Myocyte (in vitro differentiated cells): ENCODE data around the gene TBC1D9B. TPM values are rescaled to one million over a fixed set of nuclear protein-coding genes. Genes with fewer than 3 reads are reported as not detected.

Experiments
- DNase-seq: peaks from one replicate; pipeline ENCODE4 v3.0.0-alpha.2; 2012; ENCODE audit warnings: low read depth
- total RNA-seq: library from RNA; depleted of rRNA; stranded (reverse); fragments of >200 nt; gene quantifications from 2 replicates; pipeline ENCODE4 v1.2.3, GENCODE V29; 2014

Gene TBC1D9B
- total RNA-seq, 1 donor from 2014 or later, result 82.2 TPM

DNA sequence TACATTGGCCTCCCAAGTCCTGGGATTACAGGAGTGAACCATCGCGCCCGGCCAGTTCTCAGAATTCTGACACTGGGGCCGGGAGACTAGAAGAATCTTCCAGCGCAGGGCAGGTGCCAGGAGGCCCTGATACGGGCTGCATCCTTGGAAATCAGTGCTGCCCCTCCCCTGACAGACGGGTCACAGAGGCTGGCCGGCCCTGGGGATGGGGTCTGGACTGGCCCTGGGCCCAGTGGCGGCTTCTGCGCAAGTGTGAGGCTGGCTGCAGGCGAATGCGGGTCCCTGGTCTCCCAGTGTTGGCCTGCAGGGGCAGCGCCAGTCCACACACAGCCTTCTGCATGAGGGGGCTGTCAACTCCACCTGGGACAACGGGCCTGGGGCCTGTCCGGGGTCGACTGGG is 831 bp upstream of the TBC1D9B start:
- DNase-seq, result no peak

GRCh38 chr5:179906795-179907555 is 722 bp downstream of the TBC1D9B start:
- peak; percentile 44 for DNase-seq

- DNase-seq, result peak; percentile 45
Measured at GRCh38 chr5:179906294-179906794, 1.4 kb downstream of the TBC1D9B start.

DNA sequence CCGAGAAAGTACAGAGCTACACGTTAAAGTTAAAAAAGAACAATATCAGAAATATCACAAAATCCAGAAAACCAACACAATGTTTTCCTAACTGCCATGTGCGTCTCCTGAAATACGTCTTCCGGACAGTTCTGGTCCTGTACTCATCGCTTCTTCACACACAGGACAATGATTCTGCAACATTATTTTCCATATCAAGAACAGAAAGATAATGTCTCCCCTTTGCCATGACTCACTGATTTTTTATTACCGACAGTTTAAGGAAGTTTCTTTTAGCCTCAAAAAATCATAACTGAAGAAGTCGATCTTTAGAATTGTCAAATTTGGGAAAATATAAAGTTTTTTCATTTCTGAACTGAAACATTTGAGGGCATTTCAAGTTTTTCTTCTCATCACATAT is 2.5 kb downstream of the TBC1D9B start:
- DNase-seq, result no peak

- DNase-seq, result no peak
Measured at GRCh38 chr5:179904463-179905160, 3.1 kb downstream of the TBC1D9B start.

GRCh38 chr5:179902763-179903158 is 4.9 kb downstream of the TBC1D9B start:
- DNase-seq, result no peak

GRCh38 chr5:179901915-179902762 is 5.6 kb downstream of the TBC1D9B start:
- DNase-seq, result no peak

DNA sequence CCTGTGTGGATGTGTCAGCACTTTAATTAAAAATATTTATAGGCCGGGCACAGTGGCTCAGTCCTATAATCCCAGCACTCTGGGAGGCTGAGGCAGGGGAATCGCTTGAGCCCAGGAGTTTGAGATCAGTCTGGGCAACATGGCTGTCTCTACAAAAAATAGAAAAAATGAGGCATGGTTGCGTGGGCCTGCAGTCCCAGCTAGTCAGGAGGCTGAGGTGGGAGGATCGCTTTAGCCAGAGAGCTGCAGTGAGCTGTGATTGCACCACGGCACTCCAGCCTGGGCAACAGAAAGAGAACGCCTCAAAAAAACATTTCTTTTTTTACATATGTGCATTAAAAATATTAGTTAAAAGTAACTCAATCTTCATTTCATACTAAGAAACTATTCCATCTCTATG is 6.2 kb downstream of the TBC1D9B start:
- DNase-seq, result no peak

DNA sequence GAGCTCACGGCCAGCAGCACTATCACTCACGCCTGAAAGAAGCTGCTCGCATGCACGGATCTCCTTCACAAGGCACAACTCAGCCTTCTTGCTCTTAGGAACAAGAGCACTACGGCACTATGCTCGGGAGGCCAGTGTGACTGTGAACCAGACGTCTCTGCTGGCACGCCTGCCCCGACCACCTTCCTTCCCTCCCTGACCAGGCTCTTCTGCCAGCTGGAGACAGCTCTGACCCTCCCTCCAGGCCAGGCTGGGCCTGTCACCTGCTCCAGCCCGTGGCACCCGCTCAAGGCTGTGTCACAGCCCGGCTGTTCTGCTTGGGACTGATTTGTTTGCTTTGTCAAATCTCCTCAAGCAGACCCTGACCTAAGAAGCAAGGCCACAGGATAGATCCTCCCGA is 7.0 kb downstream of the TBC1D9B start:
- peak; percentile 87 for DNase-seq

DNA sequence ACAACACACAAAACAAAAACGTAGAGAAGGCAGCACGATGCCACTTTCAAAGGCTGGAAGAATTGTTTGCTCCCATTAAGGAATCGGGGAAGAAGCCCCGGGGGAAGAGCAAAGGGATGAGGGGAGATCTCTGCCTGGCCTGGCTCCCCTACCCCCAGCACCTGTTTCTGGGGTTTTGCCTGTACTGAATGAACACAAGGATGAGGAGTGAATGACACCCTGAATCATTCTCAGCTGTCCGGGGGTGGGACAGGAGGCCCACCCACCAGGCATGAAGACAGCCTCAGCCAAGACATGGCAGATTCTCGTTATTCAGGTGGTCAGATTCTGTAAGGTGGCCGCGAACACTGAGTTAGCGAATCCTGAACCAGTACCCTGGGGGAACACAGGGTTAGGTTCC is 7.5 kb downstream of the TBC1D9B start:
- DNase-seq, result peak; percentile 69

DNA sequence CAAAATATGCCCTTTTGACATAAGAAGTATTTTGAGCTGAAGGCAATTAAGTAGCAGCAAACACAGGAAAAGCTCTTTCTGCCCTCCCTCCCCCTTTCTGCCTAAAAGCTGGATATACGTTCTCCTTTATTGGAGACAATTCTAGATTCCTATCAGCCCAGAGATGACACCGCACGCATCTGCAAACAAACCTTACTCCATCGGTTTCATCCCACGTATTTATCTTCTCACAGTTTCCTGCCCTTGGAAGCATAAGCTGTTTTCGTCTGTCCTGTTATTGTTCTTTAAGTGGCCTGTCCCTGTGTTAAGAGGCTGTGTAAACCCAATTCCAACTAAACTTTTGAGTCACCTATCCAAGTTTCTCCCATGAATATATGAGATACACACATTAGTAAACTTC is 11.8 kb downstream of the TBC1D9B start:
- DNase-seq, result no peak

DNA sequence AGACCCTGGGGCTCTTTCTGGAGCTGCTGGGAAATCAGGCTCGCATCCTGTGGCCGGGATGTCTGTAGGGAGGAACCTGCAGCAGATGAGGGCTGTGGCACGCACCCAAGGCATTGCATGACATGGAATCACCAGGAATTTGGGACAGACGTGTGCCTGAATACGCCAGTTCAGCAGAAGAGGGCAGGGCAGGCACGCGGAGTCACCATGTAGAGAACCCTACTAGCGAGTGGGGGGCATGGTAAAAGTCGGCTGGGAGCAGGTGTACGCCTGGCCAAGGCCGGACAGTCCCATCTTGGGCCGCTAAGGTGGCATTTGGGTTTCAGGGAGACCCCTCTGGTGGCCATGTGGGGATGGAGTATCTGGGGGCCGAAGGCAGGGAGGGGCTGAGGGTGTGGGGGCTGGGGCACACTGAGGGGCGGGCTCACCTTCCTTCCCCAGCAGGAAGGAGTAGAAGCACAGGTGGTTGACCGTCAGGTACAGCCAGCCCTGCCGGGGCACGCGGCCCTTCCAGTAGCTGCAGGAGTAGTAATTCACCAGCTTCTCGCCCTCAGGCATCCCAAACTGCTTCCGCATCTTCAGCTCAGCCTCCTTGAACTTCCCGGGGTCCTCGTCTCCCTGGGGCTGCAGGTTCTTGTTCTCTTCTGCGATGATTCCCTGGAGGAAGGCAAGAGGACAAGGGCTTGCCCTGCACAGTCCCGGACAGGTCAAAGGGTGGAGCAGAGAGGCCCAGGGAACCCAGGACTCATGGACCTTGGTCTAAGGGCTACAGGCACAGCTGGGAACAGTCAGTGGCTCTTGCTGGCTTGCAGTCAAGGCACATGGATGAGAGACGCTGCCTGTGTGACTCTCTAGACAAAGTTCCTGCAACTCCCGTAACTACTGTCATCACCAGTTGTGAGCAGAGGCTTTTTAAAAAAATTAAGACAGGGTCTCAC is 13.5 kb downstream of the TBC1D9B start:
- no peak for DNase-seq

DNA sequence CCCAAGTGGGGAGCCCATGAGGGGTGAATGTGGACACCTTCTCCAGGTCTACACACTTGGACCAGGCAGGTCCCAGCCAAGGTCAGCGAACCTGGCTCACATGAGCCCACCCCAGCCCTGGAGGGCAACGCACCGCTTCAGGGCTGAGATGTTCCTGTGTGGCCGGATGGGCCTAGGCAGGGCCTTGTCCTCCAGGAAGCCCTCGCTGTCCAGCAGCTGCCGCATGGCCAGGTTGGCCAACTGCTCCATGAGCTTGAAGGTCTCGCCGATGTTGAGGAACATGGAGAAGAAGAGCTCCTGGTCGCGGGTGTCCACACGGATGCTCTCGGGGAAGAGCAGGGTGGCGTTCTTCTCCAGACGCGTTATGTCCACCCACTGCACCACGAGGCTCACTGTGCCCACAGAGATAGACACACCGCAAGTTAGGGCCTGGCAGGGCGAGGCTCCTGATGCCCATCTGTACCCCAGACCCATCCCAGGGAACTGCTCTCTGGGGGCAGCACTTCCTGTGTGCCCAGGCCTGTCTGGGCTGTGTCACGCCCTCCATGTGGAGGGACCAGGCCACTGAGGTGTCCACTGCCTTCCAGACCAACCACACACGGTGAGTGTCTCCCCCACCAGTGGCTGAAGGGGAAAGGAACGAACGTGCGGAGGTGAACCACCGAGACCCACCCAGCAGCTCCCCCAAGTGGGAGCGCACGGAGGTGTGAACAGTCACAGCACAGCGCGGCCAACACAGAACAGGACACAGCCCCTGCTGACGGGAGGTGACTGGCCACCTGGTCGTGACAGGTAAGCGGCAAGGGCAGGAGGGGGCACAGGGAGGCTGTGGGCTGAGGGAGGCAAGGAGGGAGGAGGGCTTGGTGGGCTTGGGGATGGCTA is 14.4 kb downstream of the TBC1D9B start:
- DNase-seq, result no peak

GRCh38 chr5:179892255-179892654 is 15.4 kb downstream of the TBC1D9B start:
- DNase-seq, result no peak

DNA sequence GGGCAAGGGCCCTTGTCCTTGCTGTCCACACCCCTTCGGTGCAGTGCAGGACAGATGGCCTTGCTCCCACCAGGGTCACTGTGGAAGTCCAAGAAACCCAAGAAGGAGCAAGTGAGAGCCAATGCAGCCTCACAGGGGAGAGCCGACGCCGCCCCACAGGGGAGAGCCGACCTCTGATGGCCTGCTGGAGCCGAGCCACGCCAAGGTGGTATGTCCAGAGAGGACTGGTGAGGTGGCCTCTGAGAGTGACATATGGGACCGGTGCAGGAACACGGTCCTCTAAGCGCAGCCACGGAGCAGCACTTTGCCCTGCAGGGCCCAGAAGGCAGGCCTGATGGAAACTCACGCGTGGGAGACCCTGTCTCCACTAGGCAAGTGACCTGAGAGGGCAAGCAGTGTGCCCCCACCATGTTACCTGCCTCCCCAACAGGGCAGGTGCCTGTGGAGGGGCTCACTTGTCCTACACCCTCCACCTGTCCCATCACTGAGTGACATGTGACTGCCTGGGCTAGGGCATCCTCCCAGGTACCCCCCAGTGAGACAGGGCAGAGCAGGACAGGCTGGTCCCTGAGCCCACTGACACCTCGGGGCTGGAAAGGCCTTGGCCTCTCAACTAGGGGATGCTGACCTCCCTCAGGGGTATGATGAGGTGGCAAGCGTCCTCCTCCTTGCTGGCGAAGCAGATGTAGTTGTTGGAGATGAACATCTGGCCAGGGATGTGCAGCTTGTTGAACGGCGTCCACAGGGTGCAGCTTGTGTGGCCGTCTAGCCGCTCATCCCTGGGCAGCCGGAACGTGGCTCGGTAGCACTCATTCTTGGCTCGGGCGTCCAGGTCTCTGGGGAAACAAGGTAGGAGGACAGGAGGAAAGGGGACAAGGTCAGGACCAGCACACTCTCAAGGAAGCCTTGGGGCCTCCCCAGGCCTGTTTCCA is 16.7 kb downstream of the TBC1D9B start:
- DNase-seq, result no peak

GRCh38 chr5:179889885-179890284 is 17.8 kb downstream of the TBC1D9B start:
- no peak for DNase-seq

DNA sequence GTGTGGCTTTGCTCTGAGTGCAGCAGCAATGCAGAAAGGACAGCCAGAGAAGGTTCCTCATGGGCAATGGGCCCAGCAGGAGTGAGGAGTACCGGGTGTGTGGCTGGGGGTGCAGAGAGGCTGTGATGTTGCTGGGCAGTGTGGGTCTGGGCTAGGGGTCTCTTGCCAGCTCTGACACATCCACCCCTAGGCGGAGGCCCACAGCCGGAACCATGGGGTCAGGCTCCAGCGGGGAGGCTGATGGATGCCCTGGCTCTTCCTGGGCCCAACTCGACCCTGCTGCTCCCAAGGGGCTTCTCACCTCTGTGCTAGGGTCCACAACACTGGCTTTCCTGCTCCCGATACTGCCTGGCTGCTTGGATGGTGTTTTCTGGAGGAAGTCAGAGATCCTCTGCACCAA is 19.9 kb downstream of the TBC1D9B start:
- no peak for DNase-seq

GRCh38 chr5:179887095-179887494 is 20.6 kb downstream of the TBC1D9B start:
- DNase-seq, result no peak
